ENCODE results near the gene SHKBP1.

- TF ChIP-seq POLR2A (IDR thresholded peaks at IDR 0.05) (no peak), CTCF (IDR thresholded peaks at IDR 0.05) (no peak)
Observed at GRCh38 chr19:40633207-40633606, 56.5 kb downstream of the SHKBP1 start.
